ENCODE data around the gene CDC25C. TPM values are rescaled to one million over a fixed set of nuclear protein-coding genes. Genes with fewer than 3 reads are reported as not detected.

Gene CDC25C
- 2.0 TPM for total RNA-seq

GRCh38 chr5:138331449-138332368, at the start of gene CDC25C:
Gene CDC25C, minus strand, starts transcription at chr5:138331804. Its CDS starts 624 bp downstream, at chr5:138331180.
- TF ChIP-seq POLR2A (IDR thresholded peaks at IDR 0.05), result no peak
- TF ChIP-seq POLR2AphosphoS5 (IDR thresholded peaks at IDR 0.05; ENCODE audit: insufficient read depth in 1 of 2, low read depth in 1 of 2), result peak; percentile 72 to 93
- Histone ChIP-seq H3K9me3 (no peaks in the 10 kb centered on the region), H3K36me3 (no peaks in the 10 kb centered on the region), H3K4me1 (peaks cover 19% of the 10 kb centered on the region), H3K27ac (no peak within 1 kb of the TSS), H3K27me3 (no peaks in the 10 kb centered on the region), H3K4me3 (peak within 1 kb of the TSS; percentile 45 to 53)
- intact Hi-C loops (cut with DNase I), result no loop called here
- peak in 1 of 2 donors; percentile 98 for DNase-seq (ENCODE audit: extremely low spot score in 2 of 2)

- H3K4me3 ChIP-seq, result no peak overlapping the region
- H3K27ac ChIP-seq, result no peak overlapping the region
- H3K27me3 ChIP-seq, result no peaks in the 10 kb centered on the region
- no peaks in the 10 kb centered on the region for H3K9me3 ChIP-seq
- H3K36me3 ChIP-seq, result peaks cover 4 to 46% of the 10 kb centered on the region in 2 donors
- intact Hi-C loops (cut with DNase I), result no loop called here
- no peak for TF ChIP-seq POLR2AphosphoS5 (IDR thresholded peaks at IDR 0.05; ENCODE audit: insufficient read depth in 1 of 2, low read depth in 1 of 2)
- TF ChIP-seq, protein P1, sequence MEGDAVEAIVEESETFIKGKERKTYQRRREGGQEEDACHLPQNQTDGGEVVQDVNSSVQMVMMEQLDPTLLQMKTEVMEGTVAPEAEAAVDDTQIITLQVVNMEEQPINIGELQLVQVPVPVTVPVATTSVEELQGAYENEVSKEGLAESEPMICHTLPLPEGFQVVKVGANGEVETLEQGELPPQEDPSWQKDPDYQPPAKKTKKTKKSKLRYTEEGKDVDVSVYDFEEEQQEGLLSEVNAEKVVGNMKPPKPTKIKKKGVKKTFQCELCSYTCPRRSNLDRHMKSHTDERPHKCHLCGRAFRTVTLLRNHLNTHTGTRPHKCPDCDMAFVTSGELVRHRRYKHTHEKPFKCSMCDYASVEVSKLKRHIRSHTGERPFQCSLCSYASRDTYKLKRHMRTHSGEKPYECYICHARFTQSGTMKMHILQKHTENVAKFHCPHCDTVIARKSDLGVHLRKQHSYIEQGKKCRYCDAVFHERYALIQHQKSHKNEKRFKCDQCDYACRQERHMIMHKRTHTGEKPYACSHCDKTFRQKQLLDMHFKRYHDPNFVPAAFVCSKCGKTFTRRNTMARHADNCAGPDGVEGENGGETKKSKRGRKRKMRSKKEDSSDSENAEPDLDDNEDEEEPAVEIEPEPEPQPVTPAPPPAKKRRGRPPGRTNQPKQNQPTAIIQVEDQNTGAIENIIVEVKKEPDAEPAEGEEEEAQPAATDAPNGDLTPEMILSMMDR (IDR thresholded peaks at IDR 0.05), result no peak
- no peak for TF ChIP-seq POLR2A (IDR thresholded peaks at IDR 0.05)
- no peak for DNase-seq (ENCODE audit: extremely low spot score in 2 of 2)
- peaks cover 38% of the 10 kb centered on the region for H3K4me1 ChIP-seq
Observed at GRCh38 chr5:138372653-138373052, 41.0 kb upstream of the CDC25C start.

DNA sequence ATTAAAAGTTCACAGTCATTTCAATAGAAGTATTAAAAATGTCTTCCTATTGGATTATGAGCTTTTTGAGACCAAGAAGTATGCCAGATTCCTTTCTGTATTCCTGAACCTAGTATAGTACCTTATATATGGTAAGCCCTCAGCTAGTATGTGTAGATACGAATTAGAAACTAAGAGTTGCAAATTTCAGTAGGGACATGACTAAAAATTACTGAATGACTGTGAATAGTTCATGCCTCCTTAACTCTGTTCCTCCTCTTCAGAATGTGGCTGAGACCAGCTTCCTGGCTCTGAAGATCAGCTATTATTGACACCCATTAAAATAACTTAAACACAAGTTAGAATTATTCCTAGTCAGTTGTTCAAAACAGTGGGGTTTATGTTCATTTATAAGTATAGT, 40.6 kb upstream of the CDC25C start:
- H3K27ac ChIP-seq, result no peak overlapping the region
- H3K27me3 ChIP-seq, result no peaks in the 10 kb centered on the region
- no peaks in the 10 kb centered on the region for H3K9me3 ChIP-seq
- no peak for DNase-seq (ENCODE audit: extremely low spot score in 2 of 2)
- peaks cover 42% of the 10 kb centered on the region for H3K4me1 ChIP-seq
- TF ChIP-seq POLR2A (IDR thresholded peaks at IDR 0.05) (no peak), POLR2AphosphoS5 (IDR thresholded peaks at IDR 0.05; ENCODE audit: insufficient read depth in 1 of 2, low read depth in 1 of 2) (no peak)
- TF ChIP-seq, protein P1 (IDR thresholded peaks at IDR 0.05), result no peak
- peaks cover 4 to 42% of the 10 kb centered on the region in 2 donors for H3K36me3 ChIP-seq
- H3K4me3 ChIP-seq, result no peak overlapping the region
- intact Hi-C loops (cut with DNase I), result no loop called here

- no peaks in the 10 kb centered on the region for H3K27me3 ChIP-seq
- intact Hi-C loops (cut with DNase I), result no loop called here
- H3K9me3 ChIP-seq, result no peaks in the 10 kb centered on the region
- TF ChIP-seq, protein P1 (IDR thresholded peaks at IDR 0.05), result no peak
- TF ChIP-seq POLR2A (IDR thresholded peaks at IDR 0.05) (no peak), POLR2AphosphoS5 (IDR thresholded peaks at IDR 0.05; ENCODE audit: insufficient read depth in 1 of 2, low read depth in 1 of 2) (no peak)
- no peak overlapping the region for H3K4me3 ChIP-seq
- H3K4me1 ChIP-seq, result peaks cover 50% of the 10 kb centered on the region
- H3K36me3 ChIP-seq, result peaks cover 4 to 35% of the 10 kb centered on the region in 2 donors
- H3K27ac ChIP-seq, result no peak overlapping the region
- no peak for DNase-seq (ENCODE audit: extremely low spot score in 2 of 2)
Observed at GRCh38 chr5:138371454-138371853, 39.9 kb upstream of the CDC25C start.

DNA sequence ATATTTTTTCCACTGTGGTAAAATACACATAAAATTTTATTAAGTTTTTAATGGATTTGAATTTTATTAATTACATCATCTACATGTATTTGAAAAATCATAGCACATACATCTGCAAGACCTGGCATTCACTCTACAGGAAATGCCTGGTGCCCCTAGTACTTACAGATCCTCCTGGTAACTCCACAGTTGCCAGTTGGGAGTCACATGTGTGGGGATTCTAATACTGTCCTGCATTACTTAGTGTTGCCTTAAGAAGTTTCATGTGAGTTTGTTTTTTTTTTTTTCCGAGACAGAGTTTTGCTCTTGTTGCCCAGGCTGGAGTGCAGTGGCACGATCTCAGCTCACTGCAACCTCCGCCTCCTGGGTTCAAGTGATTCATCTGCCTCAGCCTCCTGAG, 38.9 kb upstream of the CDC25C start:
- peaks cover 4 to 28% of the 10 kb centered on the region in 2 donors for H3K36me3 ChIP-seq
- TF ChIP-seq, protein P1 (IDR thresholded peaks at IDR 0.05), result no peak
- TF ChIP-seq POLR2AphosphoS5 (IDR thresholded peaks at IDR 0.05; ENCODE audit: insufficient read depth in 1 of 2, low read depth in 1 of 2) (no peak), POLR2A (IDR thresholded peaks at IDR 0.05) (no peak)
- no peak overlapping the region for H3K27ac ChIP-seq
- no peaks in the 10 kb centered on the region for H3K9me3 ChIP-seq
- intact Hi-C loops (cut with DNase I), result no loop called here
- H3K4me3 ChIP-seq, result no peak overlapping the region
- no peaks in the 10 kb centered on the region for H3K27me3 ChIP-seq
- H3K4me1 ChIP-seq, result peaks cover 58% of the 10 kb centered on the region
- DNase-seq (ENCODE audit: extremely low spot score in 2 of 2), result no peak
